ENCODE results near the gene COBL. TPM values are rescaled to one million over a fixed set of nuclear protein-coding genes. Genes with fewer than 3 reads are reported as not detected.

COBL gene
- total RNA-seq, 1 experiment from 2014 or later = 52.3 TPM

DNA sequence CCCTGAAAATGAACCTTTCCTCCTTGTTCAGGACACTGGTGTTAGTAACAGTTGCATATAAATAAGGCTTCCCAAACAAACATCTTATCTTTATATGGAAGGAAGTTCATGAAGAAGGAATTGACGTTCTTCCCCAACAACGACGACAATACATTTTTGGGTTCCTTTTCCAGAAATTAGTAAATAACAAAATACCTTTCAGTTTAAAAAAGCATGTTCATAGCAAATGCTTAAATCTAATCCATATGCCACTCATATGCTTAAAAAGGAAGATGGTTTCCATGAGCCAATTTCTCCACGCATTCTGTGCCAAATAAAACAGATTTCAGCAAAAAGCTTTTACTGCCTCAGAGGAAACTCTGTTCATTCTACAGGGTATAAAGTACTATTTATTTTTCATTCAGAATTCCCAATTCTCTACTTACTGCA, 182.6 kb downstream of the COBL start:
- no peaks in the 10 kb centered on the region for H3K4me1 ChIP-seq (ENCODE audit: insufficient read depth, low read length)
- no peak overlapping the region for H2BK20ac ChIP-seq (ENCODE audit: low read depth, low read length, poor library complexity, severe bottlenecking)
- Mint-ChIP-seq H3K27me3 (ENCODE audit: low read depth) (no peaks in the 10 kb centered on the region), H3K27ac (no peak overlapping the region), H3K9me3 (peaks cover 7 to 17% of the 10 kb centered on the region in 2 experiments; a peak in 4 of 5 replicates), H3K4me1 (peaks cover 9 to 16% of the 10 kb centered on the region in 2 experiments; a peak in 3 of 4 replicates), H3K4me3 (no peak overlapping the region), H3K36me3 (ENCODE audit: insufficient read depth in 1 of 3, low read depth in 3 of 3) (peaks cover 23 to 55% (median 34%) of the 10 kb centered on the region in 3 experiments)
- no peak overlapping the region for H2BK12ac ChIP-seq (ENCODE audit: insufficient read length, low read depth, low read length)
- H3K23ac ChIP-seq (ENCODE audit: insufficient read length, low read depth, low read length) = no peak overlapping the region
- H3K27ac ChIP-seq (ENCODE audit: insufficient read length, low read depth, low read length) = no peak overlapping the region
- no peak overlapping the region for H2BK15ac ChIP-seq (ENCODE audit: low read depth, low read length)
- H3K56ac ChIP-seq (ENCODE audit: insufficient read length, low read depth, low read length) = no peak overlapping the region
- H3K79me1 ChIP-seq (ENCODE audit: insufficient read depth, low read depth, low read length, poor library complexity, severe bottlenecking) = no peaks in the 10 kb centered on the region
- DNase-seq = no peak
- TF ChIP-seq, protein P1, sequence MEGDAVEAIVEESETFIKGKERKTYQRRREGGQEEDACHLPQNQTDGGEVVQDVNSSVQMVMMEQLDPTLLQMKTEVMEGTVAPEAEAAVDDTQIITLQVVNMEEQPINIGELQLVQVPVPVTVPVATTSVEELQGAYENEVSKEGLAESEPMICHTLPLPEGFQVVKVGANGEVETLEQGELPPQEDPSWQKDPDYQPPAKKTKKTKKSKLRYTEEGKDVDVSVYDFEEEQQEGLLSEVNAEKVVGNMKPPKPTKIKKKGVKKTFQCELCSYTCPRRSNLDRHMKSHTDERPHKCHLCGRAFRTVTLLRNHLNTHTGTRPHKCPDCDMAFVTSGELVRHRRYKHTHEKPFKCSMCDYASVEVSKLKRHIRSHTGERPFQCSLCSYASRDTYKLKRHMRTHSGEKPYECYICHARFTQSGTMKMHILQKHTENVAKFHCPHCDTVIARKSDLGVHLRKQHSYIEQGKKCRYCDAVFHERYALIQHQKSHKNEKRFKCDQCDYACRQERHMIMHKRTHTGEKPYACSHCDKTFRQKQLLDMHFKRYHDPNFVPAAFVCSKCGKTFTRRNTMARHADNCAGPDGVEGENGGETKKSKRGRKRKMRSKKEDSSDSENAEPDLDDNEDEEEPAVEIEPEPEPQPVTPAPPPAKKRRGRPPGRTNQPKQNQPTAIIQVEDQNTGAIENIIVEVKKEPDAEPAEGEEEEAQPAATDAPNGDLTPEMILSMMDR (conservative IDR thresholded peaks at IDR 0.05) = no peak
- no peak overlapping the region for H3K9ac ChIP-seq (ENCODE audit: extremely low read depth, insufficient read length, low read length)
- H4K5ac ChIP-seq (ENCODE audit: insufficient read length, low read depth, low read length) = no peak overlapping the region
- no peak overlapping the region for H2AFZ ChIP-seq (ENCODE audit: low read length)
- no peak overlapping the region for H3K4me2 ChIP-seq (ENCODE audit: insufficient read depth, insufficient read length, low read length)
- no peak overlapping the region for H2BK5ac ChIP-seq (ENCODE audit: insufficient read length, low read length)
- H4K91ac ChIP-seq (ENCODE audit: insufficient read length, low read depth, low read length) = no peak overlapping the region
- no peak overlapping the region for H4K8ac ChIP-seq (replicated peaks; ENCODE audit: insufficient read length, low read depth, low read length)
- no peak overlapping the region for H3K4ac ChIP-seq (ENCODE audit: low read depth, low read length)
- no peaks in the 10 kb centered on the region for H3K23me2 ChIP-seq (ENCODE audit: insufficient read length, low read depth, low read length, poor library complexity, severe bottlenecking)
- no peak overlapping the region for H3K14ac ChIP-seq (ENCODE audit: insufficient read depth, low read length)
- no peak overlapping the region for H3K18ac ChIP-seq (ENCODE audit: insufficient read length, low read depth, low read length)
- H3K9me3 ChIP-seq (ENCODE audit: control insufficient read depth, low read depth, low read length) = no peaks in the 10 kb centered on the region
- no CpG with 5 or more reads among the region's 4 CpGs for WGBS (ENCODE audit: extremely low coverage, insufficient read length, low lambda C conversion rate)
- H2AK5ac ChIP-seq (ENCODE audit: insufficient read length, low read length) = no peak overlapping the region
- H3T11ph ChIP-seq (ENCODE audit: low read length) = no peak overlapping the region
- no peaks in the 10 kb centered on the region for H3K79me2 ChIP-seq (ENCODE audit: insufficient read depth, low read length)
- no peaks in the 10 kb centered on the region for H3K27me3 ChIP-seq (ENCODE audit: insufficient read depth, low read length)
- H2BK120ac ChIP-seq (ENCODE audit: low read depth, low read length, poor library complexity, severe bottlenecking) = no peak overlapping the region
- no peaks in the 10 kb centered on the region for H4K20me1 ChIP-seq (ENCODE audit: control insufficient read depth, insufficient read depth, insufficient read length)

All from H9 (cell line).